BJ (cell line): ENCODE data around the gene PCDHGA6. TPM values are rescaled to one million over a fixed set of nuclear protein-coding genes. Genes with fewer than 3 reads are reported as not detected.

Experiments used
- CTCF ChIA-PET: fragments of 350-600 bp; formaldehyde crosslinking; extraction: SDS; loops from one replicate; lab custom pipeline; 2021; ENCODE audit warnings: antibody characterized with exemption, inconsistent platforms; lab: Yijun Ruan, JAX
- POLR2A ChIA-PET: fragments of 300-600 bp; sonication (Branson Sonifier 250); formaldehyde crosslinking; extraction: SDS; loops from one replicate; lab custom pipeline; 2021; ENCODE audit warnings: antibody characterized with exemption; lab: Charles Lee
- DNase-seq: peaks from one replicate; pipeline ENCODE4 v3.0.0-alpha.2; 2011; ENCODE audit warnings: low read depth
- H3K27me3 ChIP-seq: 2 replicates; pipeline ENCODE4 v1.6.0; 2011; ENCODE audit warnings: low read length; ENCODE audit not compliant: control insufficient read depth, insufficient read depth
- H3K36me3 ChIP-seq: 2 replicates; pipeline ENCODE4 v1.5.1; 2011; ENCODE audit warnings: low read length; ENCODE audit not compliant: control insufficient read depth, insufficient read depth
- H3K4me3 ChIP-seq: 2 replicates; pipeline ENCODE4 v1.5.1; 2011; ENCODE audit warnings: low read depth, mild to moderate bottlenecking, control low read depth, low read length
- polyA plus RNA-seq: library from polyadenylated mRNA; depleted of rRNA; stranded (reverse); fragments of >200 nt; gene quantifications from 2 replicates; pipeline ENCODE4 v1.2.3, GENCODE V29; 2011
- TF ChIP-seq, protein P1 (sequence below): IDR thresholded peaks from 2 replicates; pipeline ENCODE4 v1.5.1; 2011; ENCODE audit warnings: low read depth, mild to moderate bottlenecking, control low read depth, inconsistent platforms, low read length, moderate library complexity; ENCODE audit not compliant: insufficient read depth

The PCDHGA6 gene
- polyA plus RNA-seq, 1 experiment: 4.3 TPM

DNA sequence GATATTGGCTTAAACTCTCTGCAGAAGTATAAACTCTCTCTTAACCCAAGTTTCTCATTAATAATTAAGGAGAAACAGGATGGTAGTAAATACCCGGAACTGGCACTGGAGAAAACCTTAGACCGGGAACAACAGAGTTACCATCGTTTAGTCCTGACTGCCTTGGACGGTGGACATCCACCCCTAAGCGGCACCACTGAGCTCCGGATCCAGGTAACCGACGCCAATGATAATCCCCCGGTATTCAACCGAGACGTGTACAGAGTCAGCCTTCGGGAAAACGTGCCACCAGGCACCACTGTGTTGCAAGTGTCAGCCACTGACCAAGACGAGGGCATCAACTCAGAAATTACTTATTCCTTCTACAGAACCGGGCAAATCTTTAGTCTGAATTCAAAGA, 24.9 kb downstream of the PCDHGA6 start:
- Histone ChIP-seq H3K36me3 (no peaks in the 10 kb centered on the region; the same call in 1 of the 2 replicates), H3K4me3 (no peak overlapping the region), H3K27me3 (no peaks in the 10 kb centered on the region)
- ChIA-PET POLR2A (no interaction called here), CTCF (interaction anchor here (0.9 to 4.2 kb wide), 9 partner anchors 15 to 166 kb away, joined by 3 to 28 read pairs (median 4); partner anchors contain the start of genes PCDHGA10, PCDHGA11, PCDHGA4 and PCDHGA7)
- TF ChIP-seq, protein P1, sequence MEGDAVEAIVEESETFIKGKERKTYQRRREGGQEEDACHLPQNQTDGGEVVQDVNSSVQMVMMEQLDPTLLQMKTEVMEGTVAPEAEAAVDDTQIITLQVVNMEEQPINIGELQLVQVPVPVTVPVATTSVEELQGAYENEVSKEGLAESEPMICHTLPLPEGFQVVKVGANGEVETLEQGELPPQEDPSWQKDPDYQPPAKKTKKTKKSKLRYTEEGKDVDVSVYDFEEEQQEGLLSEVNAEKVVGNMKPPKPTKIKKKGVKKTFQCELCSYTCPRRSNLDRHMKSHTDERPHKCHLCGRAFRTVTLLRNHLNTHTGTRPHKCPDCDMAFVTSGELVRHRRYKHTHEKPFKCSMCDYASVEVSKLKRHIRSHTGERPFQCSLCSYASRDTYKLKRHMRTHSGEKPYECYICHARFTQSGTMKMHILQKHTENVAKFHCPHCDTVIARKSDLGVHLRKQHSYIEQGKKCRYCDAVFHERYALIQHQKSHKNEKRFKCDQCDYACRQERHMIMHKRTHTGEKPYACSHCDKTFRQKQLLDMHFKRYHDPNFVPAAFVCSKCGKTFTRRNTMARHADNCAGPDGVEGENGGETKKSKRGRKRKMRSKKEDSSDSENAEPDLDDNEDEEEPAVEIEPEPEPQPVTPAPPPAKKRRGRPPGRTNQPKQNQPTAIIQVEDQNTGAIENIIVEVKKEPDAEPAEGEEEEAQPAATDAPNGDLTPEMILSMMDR: no peak
- DNase-seq: no peak

DNA sequence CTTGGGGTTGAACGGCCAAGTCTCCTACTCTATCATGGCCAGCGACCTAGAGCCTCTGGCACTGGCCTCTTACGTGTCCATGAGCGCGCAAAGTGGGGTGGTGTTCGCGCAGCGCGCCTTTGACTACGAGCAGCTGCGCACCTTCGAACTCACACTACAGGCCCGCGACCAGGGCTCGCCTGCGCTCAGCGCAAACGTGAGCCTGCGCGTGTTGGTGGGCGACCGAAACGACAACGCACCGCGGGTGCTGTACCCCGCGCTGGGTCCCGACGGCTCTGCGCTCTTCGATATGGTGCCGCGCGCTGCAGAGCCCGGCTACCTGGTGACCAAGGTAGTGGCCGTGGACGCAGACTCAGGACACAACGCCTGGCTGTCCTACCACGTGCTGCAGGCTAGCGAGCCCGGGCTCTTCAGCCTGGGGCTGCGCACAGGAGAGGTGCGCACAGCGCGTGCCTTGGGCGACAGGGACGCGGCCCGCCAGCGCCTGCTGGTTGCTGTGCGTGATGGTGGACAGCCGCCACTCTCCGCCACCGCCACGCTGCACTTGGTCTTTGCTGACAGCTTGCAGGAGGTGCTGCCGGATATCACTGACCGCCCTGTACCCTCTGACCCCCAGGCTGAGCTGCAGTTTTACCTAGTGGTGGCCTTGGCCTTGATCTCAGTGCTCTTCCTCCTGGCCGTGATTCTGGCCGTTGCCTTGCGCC, 26.0 kb downstream of the PCDHGA6 start:
- Histone ChIP-seq H3K27me3 (no peaks in the 10 kb centered on the region), H3K4me3 (no peak overlapping the region), H3K36me3 (no peaks in the 10 kb centered on the region; the same call in 1 of the 2 replicates)
- TF ChIP-seq, protein P1: no peak
- ChIA-PET CTCF (interaction anchor here (1.0 to 1.7 kb wide), 5 partner anchors 13 to 218 kb away, joined by 3 to 4 read pairs (median 3); partner anchors contain the start of genes PCDHB16 and PCDHGA10), POLR2A (no interaction called here)
- DNase-seq: no peak

DNA sequence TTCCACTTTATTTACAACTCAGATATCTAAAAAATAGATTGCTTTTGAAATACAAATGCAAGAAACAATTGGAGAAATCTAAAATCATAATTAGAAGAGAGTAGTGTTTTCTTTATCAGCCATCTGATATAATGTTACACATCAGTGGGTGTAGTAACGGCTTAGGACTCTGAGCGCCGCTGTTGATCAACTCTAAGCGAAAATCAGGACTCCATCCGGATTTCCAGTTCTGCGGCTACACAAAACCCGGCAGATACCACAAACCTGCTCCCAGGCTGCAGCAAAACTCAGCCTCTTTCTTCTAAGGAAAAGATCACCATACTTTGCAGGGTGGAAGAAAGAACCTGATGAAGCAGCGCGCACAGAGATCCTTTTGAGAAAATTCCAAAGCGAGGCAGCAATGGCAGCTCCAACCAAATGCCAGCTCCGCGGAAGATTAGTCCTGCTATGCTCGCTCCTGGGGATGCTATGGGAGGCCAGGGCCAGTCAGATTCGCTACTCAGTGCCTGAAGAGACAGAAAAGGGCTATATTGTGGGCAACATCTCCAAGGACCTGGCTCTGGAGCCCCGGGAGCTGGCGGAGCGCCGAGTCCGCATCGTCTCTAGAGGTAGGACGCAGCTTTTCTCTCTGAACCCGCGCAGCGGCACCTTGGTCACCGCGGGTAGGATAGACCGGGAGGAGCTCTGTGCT, 29.0 kb downstream of the PCDHGA6 start, which contains the start of gene PCDHGA9:
TSS of gene PCDHGA9 (plus strand) at position 226 of the 691 bp plus-strand sequence. CDS start at position 401, 175 bp downstream.
- no peak for DNase-seq
- H3K27me3 ChIP-seq: no peaks in the 10 kb centered on the region
- no peak within 1 kb of the TSS for H3K4me3 ChIP-seq
- POLR2A ChIA-PET: no interaction called here
- TF ChIP-seq, protein P1: peak; percentile 35; the same call in 1 of the 2 replicates
- no peaks in the 10 kb centered on the region; the same call in 1 of the 2 replicates for H3K36me3 ChIP-seq
- CTCF ChIA-PET: interaction anchor here (0.6 to 1.5 kb wide), 4 partner anchors 12 to 161 kb away, joined by 3 to 8 read pairs (median 4); no protein-coding TSS in a partner anchor

DNA sequence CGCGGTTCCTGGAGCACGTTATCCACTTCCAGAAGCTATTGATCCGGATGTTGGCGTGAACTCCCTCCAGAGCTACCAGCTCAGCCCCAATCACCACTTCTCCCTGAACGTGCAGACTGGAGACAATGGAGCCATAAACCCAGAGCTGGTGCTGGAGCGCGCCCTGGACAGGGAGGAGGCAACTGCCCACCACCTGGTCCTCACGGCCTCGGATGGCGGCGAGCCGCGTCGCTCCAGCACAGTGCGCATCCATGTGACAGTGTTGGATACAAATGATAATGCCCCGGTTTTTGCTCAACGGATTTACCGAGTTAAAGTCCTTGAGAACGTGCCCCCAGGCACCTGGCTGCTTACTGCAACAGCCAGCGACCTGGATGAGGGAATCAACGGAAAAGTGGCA, 29.7 kb downstream of the PCDHGA6 start:
- POLR2A ChIA-PET: no interaction called here
- TF ChIP-seq, protein P1: no peak
- Histone ChIP-seq H3K36me3 (no peaks in the 10 kb centered on the region; the same call in 1 of the 2 replicates), H3K27me3 (no peaks in the 10 kb centered on the region), H3K4me3 (no peak overlapping the region)
- CTCF ChIA-PET: interaction anchor here (0.6 to 1.5 kb wide), 5 partner anchors 13 to 161 kb away, joined by 3 to 8 read pairs (median 3); no protein-coding TSS in a partner anchor
- DNase-seq: no peak
